HepG2 (cell line): ENCODE data around the gene MGAT2. TPM values are rescaled to one million over a fixed set of nuclear protein-coding genes. Genes with fewer than 3 reads are reported as not detected.

ENCODE experiments used
- CHD2 ChIP-seq: IDR thresholded peaks from 2 replicates; pipeline ENCODE4 v1.6.1; 2011; ENCODE audit warnings: low read depth, low read length, improper control_type of control experiment
- GMEB1 ChIP-seq: sonication (generic); formaldehyde crosslinking; IDR thresholded peaks from 2 replicates; pipeline ENCODE4 v1.5.1; 2020; ENCODE audit warnings: missing genetic modification reagents, mild to moderate bottlenecking, borderline replicate concordance
- GTF2F1 ChIP-seq: fragments of 150-350 bp; IDR thresholded peaks from 2 replicates; pipeline ENCODE4 v1.6.1; 2014; ENCODE audit warnings: low read length
- HMGXB3 ChIP-seq: sonication (generic); formaldehyde crosslinking; IDR thresholded peaks from 2 replicates; pipeline ENCODE4 v1.4.0; 2020; ENCODE audit warnings: missing genetic modification reagents, borderline replicate concordance
- NR2C2 ChIP-seq: sonication (generic); formaldehyde crosslinking; IDR thresholded peaks from 2 replicates; pipeline ENCODE4 v1.4.0; 2020; ENCODE audit warnings: missing genetic modification reagents, mild to moderate bottlenecking, moderate library complexity, borderline replicate concordance
- PHF5A ChIP-seq: IDR thresholded peaks from one replicate; pipeline ENCODE4 v1.6.1; 2018; ENCODE audit warnings: low read depth, missing genetic modification reagents; ENCODE audit not compliant: unreplicated experiment
- SIX4 ChIP-seq: sonication (generic); formaldehyde crosslinking; IDR thresholded peaks from 2 replicates; pipeline ENCODE4 v1.4.0; 2020; ENCODE audit warnings: missing genetic modification reagents
- SOX13 ChIP-seq, 3 experiments: fragments of 450-650 bp in 1 of 3; sonication (generic) in 1 of 3; formaldehyde crosslinking in 1 of 3; IDR thresholded peaks in 2 of 3; conservative IDR thresholded peaks in 1 of 3; 2 replicates each; pipeline versions ENCODE4 v1.5.0 to v1.6.1; 2016 to 2020; ENCODE audit warnings: antibody characterized with exemption in 1 of 3, mild to moderate bottlenecking in 1 of 3, missing compliant biosample characterization in 1 of 3, missing genetic modification reagents in 1 of 3, moderate library complexity in 1 of 3
- SP140L ChIP-seq: sonication (generic); formaldehyde crosslinking; IDR thresholded peaks from 2 replicates; pipeline ENCODE4 v1.4.0; 2020; ENCODE audit warnings: missing genetic modification reagents, borderline replicate concordance
- U2AF1 ChIP-seq: fragments of 200-400 bp; formaldehyde crosslinking; optimal IDR thresholded peaks from 2 replicates; pipeline ENCODE3; 2017; ENCODE audit warnings: mild to moderate bottlenecking, low read depth, low read length
- UBTF ChIP-seq: sonication (generic); formaldehyde crosslinking; IDR thresholded peaks from 2 replicates; pipeline ENCODE4 v1.4.0; 2020; ENCODE audit warnings: mild to moderate bottlenecking, missing genetic modification reagents
- ZBTB20 ChIP-seq: sonication (generic); formaldehyde crosslinking; IDR thresholded peaks from 2 replicates; pipeline ENCODE4 v1.8.1; 2023; ENCODE audit warnings: missing genetic modification reagents, low read depth, mild to moderate bottlenecking, borderline replicate concordance
- ZFP90 ChIP-seq: sonication (generic); formaldehyde crosslinking; IDR thresholded peaks from 2 replicates; pipeline ENCODE4 v1.8.0; 2022; ENCODE audit warnings: missing genetic modification reagents, mild to moderate bottlenecking, inconsistent platforms, borderline replicate concordance
- ZFX ChIP-seq: sonication (generic); formaldehyde crosslinking; IDR thresholded peaks from 2 replicates; pipeline ENCODE4 v1.4.0; 2020; ENCODE audit warnings: mild to moderate bottlenecking, low read depth, missing genetic modification reagents, moderate library complexity
- ZNF564 ChIP-seq: sonication (generic); formaldehyde crosslinking; IDR thresholded peaks from 2 replicates; pipeline ENCODE4 v1.8.1; 2023; ENCODE audit warnings: mild to moderate bottlenecking, missing genetic modification reagents
- ZNF614 ChIP-seq: IDR thresholded peaks from 2 replicates; pipeline ENCODE4 v1.6.1; 2018; ENCODE audit warnings: missing biosample characterization, missing genetic modification reagents, inconsistent platforms, borderline replicate concordance
- ZNF619 ChIP-seq: sonication (generic); formaldehyde crosslinking; IDR thresholded peaks from 2 replicates; pipeline ENCODE4 v1.4.0; 2020; ENCODE audit warnings: mild to moderate bottlenecking, missing genetic modification reagents
- polyA plus RNA-seq, 8 experiments: library from polyadenylated mRNA; depleted of rRNA in 3 of 8; stranded (reverse) in 7 of 8; unstranded in 1 of 8; fragments of >200 nt; fragmentation: Illumina TruSeq in 4 of 8; extraction: Trizol in 4 of 8; gene quantifications; 2 replicates each; pipeline versions ENCODE4 v1.2.1 to v1.2.3, GENCODE V29; 2011 to 2016; ENCODE audit warnings: low read depth in 4 of 8, missing spikeins in 1 of 8, mixed read lengths in 1 of 8; ENCODE audit not compliant: insufficient read depth in 1 of 8
- total RNA-seq, 5 experiments: library from RNA; depleted of rRNA; stranded (reverse); fragments of >200 nt; fragmentation: Illumina TruSeq; extraction: Trizol; gene quantifications; 2 replicates each; pipeline ENCODE4 v1.2.3, GENCODE V29; 2016; ENCODE audit warnings: low read depth in 1 of 5

MGAT2 gene
- total and polyA plus RNA-seq, 2 of the 13 experiments (the other 11 are each of a cell fraction or from before 2014, with no cell fraction given), result 12.9 to 51.9 TPM

- TF ChIP-seq ZBTB20 (CRISPR knock-in tag) (peak; percentile 53; the same call in 1 of the 2 replicates), SP140L (CRISPR knock-in tag) (peak; percentile 59; the same call in 1 of the 2 replicates), SIX4 (CRISPR knock-in tag) (0 out of 2 replicates have a peak, but pooled peaks have one; percentile 5), U2AF1 (no peak), GTF2F1 (0 out of 2 replicates have a peak, but pooled peaks have one; percentile 44), HMGXB3 (peak; percentile 67; the same call in 1 of the 2 replicates), CHD2 (no peak), PHF5A (CRISPR knock-in tag) (peak; percentile 40), ZNF619 (no peak), ZNF614 (CRISPR knock-in tag) (0 out of 2 replicates have a peak, but pooled peaks have one; percentile 25), ZFP90 (CRISPR knock-in tag) (peak; percentile 14; the same call in 1 of the 2 replicates), ZNF564 (CRISPR knock-in tag) (peak; percentile 22), ZFX (peak; percentile 91), UBTF (CRISPR knock-in tag) (peak; percentile 75), NR2C2 (CRISPR knock-in tag) (no peak; the same call in 1 of the 2 replicates), SOX13 (IDR thresholded peaks at IDR 0.05) (no peak), SOX13 (CRISPR knock-in tag; conservative IDR thresholded peaks at IDR 0.05 in 1 of 2, IDR thresholded peaks at IDR 0.05 in 1 of 2) (0 out of 4 replicates have a peak, but pooled peaks of 1 of the 2 experiments have one; percentile 11), GMEB1 (CRISPR knock-in tag) (peak; percentile 45; the same call in 1 of the 2 replicates)
Observed at GRCh38 chr14:49620182-49621113, at the start of gene MGAT2, which contains the start of gene RPL36AL (continued).
